Measurements from ENCODE around the gene FAM47A.

The FAM47A gene

DNA sequence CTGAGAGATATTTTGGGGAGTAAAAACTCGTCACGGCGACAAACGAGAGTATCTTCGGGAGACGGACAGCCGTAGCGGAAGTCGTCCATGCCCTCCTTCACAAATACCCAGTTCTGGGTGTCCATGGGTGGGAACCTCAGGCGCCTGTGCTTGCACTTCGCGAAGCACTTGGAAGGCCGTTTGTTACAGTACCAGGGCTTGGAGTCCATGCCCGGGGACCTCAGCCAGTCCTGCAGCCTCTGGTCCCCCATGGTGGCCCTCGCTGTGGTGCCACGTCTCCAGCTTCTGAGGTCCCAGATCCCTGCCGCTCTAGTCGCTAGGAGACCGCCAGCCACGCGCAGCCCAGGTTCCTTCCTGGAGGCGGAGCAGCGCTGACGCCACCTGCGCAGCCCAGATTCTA, at the start of gene FAM47A:
TSS of gene FAM47A (minus strand) at position 287 of the 400 bp plus-strand sequence. CDS start at position 251, 36 bp downstream.
- no peak for DNase-seq

DNA sequence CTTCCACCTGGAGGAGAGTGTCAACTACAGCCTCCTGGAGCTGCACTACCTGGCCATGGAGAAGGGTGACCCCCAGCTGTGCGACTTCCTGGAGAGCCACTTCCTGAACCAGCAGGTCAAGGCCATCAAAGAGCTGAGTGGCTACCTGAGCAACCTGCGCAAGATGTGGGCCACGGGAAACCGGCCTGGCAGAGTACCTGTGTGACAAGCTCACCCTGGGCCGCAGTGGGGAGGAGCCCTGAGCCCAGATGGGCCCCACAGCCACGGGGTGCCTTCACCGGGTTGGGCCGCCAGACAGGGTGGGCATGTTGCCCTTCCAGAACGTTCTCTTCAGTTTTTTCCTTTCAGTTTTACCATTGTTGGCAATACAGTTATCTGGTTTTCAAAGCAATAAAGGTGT, 15.2 kb upstream of the FAM47A start:
- no peak for DNase-seq

DNA sequence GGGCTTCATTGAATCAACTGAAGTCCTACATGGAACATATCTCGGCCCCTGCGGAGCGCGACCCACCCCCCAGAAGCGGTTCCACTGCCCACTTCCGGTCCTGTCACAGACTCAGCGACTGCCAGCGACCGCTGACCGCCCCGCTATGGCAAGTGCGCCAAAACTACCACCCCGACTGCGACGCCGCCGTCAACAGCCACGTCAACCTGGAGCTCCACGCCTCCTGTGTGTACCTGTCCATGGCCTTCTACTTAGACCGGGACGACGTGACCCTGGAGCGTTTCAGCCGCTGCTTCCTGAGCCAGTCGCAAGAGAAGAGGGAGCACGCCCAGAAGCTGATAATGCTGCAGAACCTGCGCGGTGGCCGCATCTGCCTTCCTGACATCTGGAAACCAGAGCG, 14.8 kb upstream of the FAM47A start:
- DNase-seq = no peak

- DNase-seq = no peak
Observed at GRCh38 chrX:34144246-34144645, 12.1 kb upstream of the FAM47A start.

GRCh38 chrX:34140816-34141215, 8.7 kb upstream of the FAM47A start:
- no peak for DNase-seq

- DNase-seq = no peak
Observed at GRCh38 chrX:34130980-34131744, 952 bp downstream of the FAM47A start.

DNA sequence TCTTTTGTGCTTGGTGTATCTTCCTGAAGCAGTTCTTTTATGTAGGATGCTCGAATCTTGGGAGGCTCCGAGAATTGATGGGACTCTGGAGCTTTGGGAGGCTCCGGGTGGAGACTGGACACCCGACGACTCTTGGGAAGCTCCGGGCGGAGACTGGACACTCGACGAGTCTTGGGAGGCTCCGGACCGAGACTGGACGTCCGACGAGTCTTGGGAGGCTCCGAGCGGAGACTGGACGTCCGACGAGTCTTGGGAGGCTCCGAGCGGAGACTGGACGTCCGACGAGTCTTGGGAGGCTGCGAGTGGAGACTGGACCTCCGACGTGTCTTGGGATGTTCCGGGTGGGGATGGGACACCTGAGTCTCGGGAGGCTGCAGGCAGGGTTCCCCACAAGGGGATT, 1.6 kb downstream of the FAM47A start:
- DNase-seq = no peak

- no peak for DNase-seq
Observed at GRCh38 chrX:34126011-34126410, 6.1 kb downstream of the FAM47A start.

GRCh38 chrX:34119122-34119521, 13.0 kb downstream of the FAM47A start:
- no peak for DNase-seq

DNA sequence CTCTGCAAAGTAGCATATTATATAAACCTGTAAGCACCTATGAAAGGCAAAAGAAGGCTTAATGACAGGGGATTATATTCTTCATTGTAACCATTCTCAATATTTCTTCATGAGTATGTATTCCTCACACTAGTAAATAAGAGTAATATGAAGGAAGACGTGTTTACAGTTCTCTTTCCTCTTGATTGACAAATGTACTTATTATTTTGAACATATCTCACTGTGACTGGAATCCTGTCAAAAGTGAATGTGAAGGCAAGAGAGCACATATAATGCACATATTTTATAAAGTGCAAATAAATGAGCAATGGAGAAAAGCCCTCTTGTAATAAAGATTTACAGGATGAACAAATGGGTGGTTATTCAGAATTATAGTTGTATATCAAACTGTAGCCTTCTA, 19.7 kb downstream of the FAM47A start:
- no peak for DNase-seq
